GM18861 (cell line): ENCODE results near the gene CEBPB.
"Not testable (repeated sequence)": the region's sequence is repeated elsewhere in the genome, so short reads cannot be mapped to it uniquely, and the experiment has no call there.

Source experiments
- ATAC-seq: cut with Tn5 transposase; IDR thresholded peaks from one replicate; pipeline ENCODE4 v1.9.1; 2021; ENCODE audit not compliant: unreplicated experiment

The CEBPB gene

GRCh38 chr20:50169329-50169823, 21.3 kb upstream of the CEBPB start:
- ATAC-seq: no peak

GRCh38 chr20:50170549-50171220, 19.9 kb upstream of the CEBPB start:
- no peak for ATAC-seq

- ATAC-seq: no peak
Measured at GRCh38 chr20:50172347-50173013, 18.1 kb upstream of the CEBPB start.

- no peak for ATAC-seq
Measured at GRCh38 chr20:50174456-50174855, 16.2 kb upstream of the CEBPB start.

GRCh38 chr20:50175938-50176933, 14.4 kb upstream of the CEBPB start:
- ATAC-seq: no peak

- ATAC-seq: not testable (repeated sequence)
Measured at GRCh38 chr20:50178672-50179071, 12.0 kb upstream of the CEBPB start.

GRCh38 chr20:50181344-50181743, 9.3 kb upstream of the CEBPB start:
- ATAC-seq: no peak

GRCh38 chr20:50182346-50182745, 8.3 kb upstream of the CEBPB start:
- no peak for ATAC-seq

- ATAC-seq: no peak
Measured at GRCh38 chr20:50185426-50185825, 5.2 kb upstream of the CEBPB start.

- no peak for ATAC-seq
Measured at GRCh38 chr20:50186151-50186885, 4.3 kb upstream of the CEBPB start.

- ATAC-seq: no peak
Measured at GRCh38 chr20:50186987-50187402, 3.6 kb upstream of the CEBPB start.

- ATAC-seq: no peak
Measured at GRCh38 chr20:50187403-50188051, 3.1 kb upstream of the CEBPB start.

GRCh38 chr20:50188287-50188688, 2.3 kb upstream of the CEBPB start:
- ATAC-seq: no peak

- no peak for ATAC-seq
Measured at GRCh38 chr20:50188879-50189680, 1.6 kb upstream of the CEBPB start.

- no peak for ATAC-seq
Measured at GRCh38 chr20:50189681-50190250, 864 bp upstream of the CEBPB start.

GRCh38 chr20:50191065-50191543, 474 bp downstream of the CEBPB start:
- ATAC-seq: no peak

GRCh38 chr20:50191544-50192363, 1.1 kb downstream of the CEBPB start:
- ATAC-seq: no peak
